Calu3 (cell line): ENCODE data around the gene VSIG10L2. TPM values are rescaled to one million over a fixed set of nuclear protein-coding genes. Genes with fewer than 3 reads are reported as not detected.

Experiments used
- BruUV-seq: library from RNA; stranded (reverse); fragments of 400-500 nt; replicated peaks from 2 replicates; lab custom pipeline; 2021; lab: Mats Ljungman, UMichigan
- CTCF ChIA-PET: fragments of 300-600 bp; sonication (Branson Sonifier 250); formaldehyde crosslinking; loops from one replicate; lab custom pipeline; 2022; ENCODE audit warnings: antibody characterized with exemption; lab: Charles Lee
- DNase-seq: peaks from one replicate; pipeline ENCODE4 v3.0.0; 2022
- H3K27ac Mint-ChIP-seq: one replicate; pipeline ENCODE4 v1.8.0; 2022; ENCODE audit warnings: mixed read lengths; ENCODE audit not compliant: unreplicated experiment
- H3K27me3 Mint-ChIP-seq: one replicate; pipeline ENCODE4 v1.8.0; 2022; ENCODE audit warnings: mixed read lengths; ENCODE audit not compliant: unreplicated experiment
- H3K36me3 Mint-ChIP-seq: one replicate; pipeline ENCODE4 v1.8.0; 2022; ENCODE audit warnings: mild to moderate bottlenecking, moderate library complexity, mixed read lengths; ENCODE audit not compliant: insufficient read depth, unreplicated experiment
- H3K4me1 Mint-ChIP-seq: one replicate; pipeline ENCODE4 v1.8.0; 2022; ENCODE audit warnings: mild to moderate bottlenecking, low read depth, mixed read lengths; ENCODE audit not compliant: unreplicated experiment
- H3K4me3 Mint-ChIP-seq: one replicate; pipeline ENCODE4 v1.8.0; 2022; ENCODE audit warnings: mild to moderate bottlenecking, low read depth, moderate library complexity, mixed read lengths; ENCODE audit not compliant: unreplicated experiment
- H3K9me3 Mint-ChIP-seq: one replicate; pipeline ENCODE4 v1.8.0; 2022; ENCODE audit warnings: low read depth, mixed read lengths; ENCODE audit not compliant: unreplicated experiment
- intact Hi-C: fragments of 100-400 bp; cut with micrococcal nuclease; formaldehyde crosslinking; loops from one replicate; pipeline ENCODE4 v1.10.0; 2022; ENCODE audit not compliant: unreplicated experiment
- total RNA-seq: library from RNA; stranded (reverse); gene quantifications from 2 replicates; pipeline ENCODE4 v1.2.3, GENCODE V29; 2022
- TF ChIP-seq, protein P1 (sequence below): fragments of 200-600 bp; IDR thresholded peaks from one replicate; pipeline ENCODE4 v1.8.0; 2022; ENCODE audit warnings: antibody characterized with exemption; ENCODE audit not compliant: unreplicated experiment

The VSIG10L2 gene
- total RNA-seq, 1 experiment from 2014 or later = not detected

DNA sequence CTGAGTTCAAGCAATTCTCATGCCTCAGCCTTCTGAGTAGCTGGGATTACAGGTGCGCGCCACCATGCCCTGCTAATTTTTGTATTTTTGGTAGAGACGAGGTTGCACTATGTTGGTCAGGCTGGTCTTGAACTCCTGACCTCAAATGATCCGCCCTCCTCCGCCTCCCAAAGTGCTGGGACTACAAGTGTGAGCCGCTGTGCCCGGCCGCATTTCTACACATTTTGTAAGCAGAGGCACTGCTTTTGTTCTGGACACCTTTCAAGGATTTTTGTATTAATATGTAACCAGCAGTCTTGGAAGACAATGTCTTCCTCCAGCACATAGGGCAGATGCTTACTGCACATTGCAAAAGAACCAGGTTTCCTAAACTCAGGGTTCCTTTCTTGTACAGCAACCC, 11.4 kb upstream of the VSIG10L2 start:
- intact Hi-C loops = no loop called here
- TF ChIP-seq, protein P1, sequence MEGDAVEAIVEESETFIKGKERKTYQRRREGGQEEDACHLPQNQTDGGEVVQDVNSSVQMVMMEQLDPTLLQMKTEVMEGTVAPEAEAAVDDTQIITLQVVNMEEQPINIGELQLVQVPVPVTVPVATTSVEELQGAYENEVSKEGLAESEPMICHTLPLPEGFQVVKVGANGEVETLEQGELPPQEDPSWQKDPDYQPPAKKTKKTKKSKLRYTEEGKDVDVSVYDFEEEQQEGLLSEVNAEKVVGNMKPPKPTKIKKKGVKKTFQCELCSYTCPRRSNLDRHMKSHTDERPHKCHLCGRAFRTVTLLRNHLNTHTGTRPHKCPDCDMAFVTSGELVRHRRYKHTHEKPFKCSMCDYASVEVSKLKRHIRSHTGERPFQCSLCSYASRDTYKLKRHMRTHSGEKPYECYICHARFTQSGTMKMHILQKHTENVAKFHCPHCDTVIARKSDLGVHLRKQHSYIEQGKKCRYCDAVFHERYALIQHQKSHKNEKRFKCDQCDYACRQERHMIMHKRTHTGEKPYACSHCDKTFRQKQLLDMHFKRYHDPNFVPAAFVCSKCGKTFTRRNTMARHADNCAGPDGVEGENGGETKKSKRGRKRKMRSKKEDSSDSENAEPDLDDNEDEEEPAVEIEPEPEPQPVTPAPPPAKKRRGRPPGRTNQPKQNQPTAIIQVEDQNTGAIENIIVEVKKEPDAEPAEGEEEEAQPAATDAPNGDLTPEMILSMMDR = no peak
- no peaks in the 10 kb centered on the region for H3K9me3 Mint-ChIP-seq
- CTCF ChIA-PET = interaction anchor here (0.6 kb wide), 1 partner anchor 281 kb away, joined by 3 read pairs; no protein-coding TSS in a partner anchor
- no peak overlapping the region for H3K27ac Mint-ChIP-seq
- no peaks in the 10 kb centered on the region for H3K4me1 Mint-ChIP-seq
- H3K27me3 Mint-ChIP-seq = no peaks in the 10 kb centered on the region
- H3K4me3 Mint-ChIP-seq = no peak overlapping the region
- H3K36me3 Mint-ChIP-seq = no peaks in the 10 kb centered on the region
- BruUV-seq = no TSS peak
- no peak for DNase-seq

DNA sequence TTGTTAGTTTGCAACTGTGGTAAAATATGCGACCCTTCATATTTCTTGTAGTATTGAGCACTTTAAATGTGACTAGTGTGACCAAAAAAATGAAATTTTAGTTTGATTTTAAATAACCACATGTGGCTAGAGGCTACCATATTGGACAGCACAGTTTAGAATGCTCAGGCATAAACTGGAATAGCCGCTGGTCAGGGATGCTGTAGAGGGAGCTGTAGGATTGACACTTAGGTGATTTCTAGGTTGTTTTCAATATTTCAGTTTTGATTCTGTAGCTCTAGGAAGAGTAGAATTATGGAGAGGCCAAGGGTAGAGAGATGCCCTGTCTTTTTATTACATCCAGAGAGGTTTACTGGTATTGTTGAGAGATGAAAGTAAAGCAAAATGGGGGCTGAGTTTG, 10.8 kb upstream of the VSIG10L2 start:
- Mint-ChIP-seq H3K36me3 (no peaks in the 10 kb centered on the region), H3K9me3 (no peaks in the 10 kb centered on the region), H3K27me3 (no peaks in the 10 kb centered on the region), H3K4me3 (no peak overlapping the region), H3K27ac (no peak overlapping the region), H3K4me1 (no peaks in the 10 kb centered on the region)
- intact Hi-C loops = no loop called here
- DNase-seq = no peak
- no TSS peak for BruUV-seq
- CTCF ChIA-PET = interaction anchor here (0.6 kb wide), 1 partner anchor 281 kb away, joined by 3 read pairs; no protein-coding TSS in a partner anchor
- TF ChIP-seq, protein P1 = no peak

GRCh38 chr11:125935618-125936199, 10.1 kb upstream of the VSIG10L2 start:
- Mint-ChIP-seq H3K27me3 (no peaks in the 10 kb centered on the region), H3K4me3 (no peak overlapping the region)
- intact Hi-C loops = no loop called here

GRCh38 chr11:125938418-125938817, 7.4 kb upstream of the VSIG10L2 start:
- Mint-ChIP-seq H3K27ac (no peak overlapping the region), H3K36me3 (no peaks in the 10 kb centered on the region), H3K4me1 (peaks cover 6% of the 10 kb centered on the region), H3K4me3 (no peak overlapping the region), H3K9me3 (no peaks in the 10 kb centered on the region), H3K27me3 (no peaks in the 10 kb centered on the region)
- intact Hi-C loops = no loop called here
- no TSS peak for BruUV-seq
- no peak for DNase-seq
- TF ChIP-seq, protein P1 = no peak
- CTCF ChIA-PET = no interaction called here

More at GRCh38 chr11:125935618-125936199, 10.1 kb upstream of the VSIG10L2 start:
- Mint-ChIP-seq H3K4me1 (no peaks in the 10 kb centered on the region), H3K36me3 (no peaks in the 10 kb centered on the region), H3K27ac (no peak overlapping the region), H3K9me3 (no peaks in the 10 kb centered on the region)
- TF ChIP-seq, protein P1 = no peak
- BruUV-seq = no TSS peak
- CTCF ChIA-PET = no interaction called here
- DNase-seq = no peak
